GM23248 (cell line): ENCODE data around the gene BTBD17. TPM values are rescaled to one million over a fixed set of nuclear protein-coding genes. Genes with fewer than 3 reads are reported as not detected.

ENCODE experiments used
- DNase-seq: peaks from one replicate; pipeline ENCODE4 v3.0.0-alpha.2; 2015
- H2AFZ ChIP-seq: fragments of 200-600 bp; sonication (generic); 2 replicates; pipeline ENCODE4 v1.6.1; 2016; ENCODE audit warnings: antibody characterized with exemption
- H3F3A ChIP-seq: fragments of 200-600 bp; sonication (generic); 2 replicates; pipeline ENCODE4 v1.6.1; 2016; ENCODE audit warnings: mild to moderate bottlenecking, antibody characterized with exemption, mixed run types; ENCODE audit not compliant: insufficient read depth
- H3K27ac ChIP-seq: fragments of 200-600 bp; sonication (generic); 2 replicates; pipeline ENCODE4 v1.5.1; 2016; ENCODE audit warnings: mild to moderate bottlenecking
- H3K27me3 ChIP-seq: fragments of 200-600 bp; sonication (generic); replicated peaks from 2 replicates; pipeline ENCODE4 v1.6.1; 2016; ENCODE audit warnings: mild to moderate bottlenecking; ENCODE audit not compliant: insufficient read depth
- H3K36me3 ChIP-seq: fragments of 200-600 bp; sonication (generic); 2 replicates; pipeline ENCODE4 v1.6.1; 2016; ENCODE audit warnings: low read depth, mild to moderate bottlenecking
- H3K4me1 ChIP-seq: fragments of 200-600 bp; sonication (generic); 2 replicates; pipeline ENCODE4 v1.6.1; 2016; ENCODE audit warnings: mild to moderate bottlenecking; ENCODE audit not compliant: insufficient read depth
- H3K4me2 ChIP-seq: fragments of 200-600 bp; sonication (generic); one replicate; pipeline ENCODE4 v1.6.1; 2016; ENCODE audit warnings: mild to moderate bottlenecking; ENCODE audit not compliant: unreplicated experiment
- H3K4me3 ChIP-seq: fragments of 200-600 bp; sonication (generic); 2 replicates; pipeline ENCODE4 v1.5.1; 2016; ENCODE audit warnings: mild to moderate bottlenecking
- H3K79me2 ChIP-seq: fragments of 200-600 bp; sonication (generic); 2 replicates; pipeline ENCODE4 v1.6.1; 2016; ENCODE audit warnings: mild to moderate bottlenecking; ENCODE audit not compliant: insufficient read depth
- H3K9ac ChIP-seq: fragments of 200-600 bp; sonication (generic); 2 replicates; pipeline ENCODE4 v1.6.1; 2016; ENCODE audit warnings: mild to moderate bottlenecking
- H3K9me2 ChIP-seq: fragments of 200-600 bp; sonication (generic); 2 replicates; pipeline ENCODE4 v1.6.1; 2016; ENCODE audit warnings: mixed run types, mild to moderate bottlenecking, moderate library complexity; ENCODE audit not compliant: insufficient read depth
- H3K9me3 ChIP-seq: fragments of 200-600 bp; sonication (generic); one replicate; pipeline ENCODE4 v1.6.1; 2017; ENCODE audit warnings: low read depth
- H4K20me1 ChIP-seq: fragments of 200-600 bp; sonication (generic); 2 replicates; pipeline ENCODE4 v1.6.0; 2016; ENCODE audit not compliant: insufficient read depth
- EZH2 ChIP-seq: fragments of 200-600 bp; sonication (generic); IDR thresholded peaks from 2 replicates; pipeline ENCODE4 v1.6.1; 2018; ENCODE audit warnings: antibody characterized with exemption, mild to moderate bottlenecking; ENCODE audit not compliant: insufficient read depth, poor library complexity, severe bottlenecking
- EZH2phosphoT487 ChIP-seq: fragments of 200-600 bp; sonication (generic); IDR thresholded peaks from 2 replicates; pipeline ENCODE4 v1.6.1; 2018; ENCODE audit warnings: antibody characterized with exemption, moderate library complexity, mild to moderate bottlenecking, low read depth; ENCODE audit not compliant: insufficient read depth
- WGBS, 2 experiments: methylation state at CpG; one replicate each; pipeline ENCODE4 v1.1.6; 2015 to 2017; ENCODE audit warnings: low lambda C conversion rate in 2 of 2, low coverage in 1 of 2; ENCODE audit errors: missing lambda C conversion rate in 2 of 2; 5-methylcytosine and 5-hydroxymethylcytosine counted together
- in situ Hi-C: fragments of 300-500 bp; cut with MboI; formaldehyde crosslinking; loops from 2 replicates; pipeline ENCODE4 v1.15.0; 2020
- polyA plus RNA-seq: library from polyadenylated mRNA; unstranded; fragments of >200 nt; fragmentation: Nextera tagmentation; extraction: Ambion mirVana; gene quantifications from 2 replicates; pipeline ENCODE4 v1.2.1, GENCODE V29; 2016
- total RNA-seq: library from RNA; depleted of rRNA; stranded (reverse); fragments of >200 nt; shearing (Covaris generic); gene quantifications from 2 replicates; pipeline ENCODE4 v1.2.3, GENCODE V29; 2014

BTBD17 gene
- total and polyA plus RNA-seq, 2 experiments from 2014 or later, result 0.10 TPM; not detected in 1

GRCh38 chr17:74350486-74350885 lies 11.2 kb downstream of the BTBD17 start:
- Histone ChIP-seq H4K20me1 (no peaks in the 10 kb centered on the region), H3K36me3 (no peaks in the 10 kb centered on the region), H3K9me2 (no peaks in the 10 kb centered on the region), H3K4me2 (no peak overlapping the region), H3K4me1 (no peaks in the 10 kb centered on the region), H3K4me3 (no peak overlapping the region), H2AFZ (no peak overlapping the region), H3K79me2 (no peaks in the 10 kb centered on the region), H3K9me3 (no peaks in the 10 kb centered on the region), H3K27me3 (peaks cover 31% of the 10 kb centered on the region), H3F3A (no peaks in the 10 kb centered on the region), H3K27ac (no peak overlapping the region), H3K9ac (no peak overlapping the region)
- no peak for DNase-seq
- 64 to 70% methylated on average over 16 to 20 of the region's 20 CpGs for WGBS, 2 experiments
- in situ Hi-C loops, result no loop called here
- TF ChIP-seq EZH2 (no peak), EZH2phosphoT487 (no peak)

- DNase-seq, result no peak
- Histone ChIP-seq H2AFZ (no peak overlapping the region), H3K27ac (no peak overlapping the region), H3K36me3 (no peaks in the 10 kb centered on the region), H3K4me3 (no peak overlapping the region), H3K79me2 (no peaks in the 10 kb centered on the region), H3K4me2 (no peak overlapping the region), H3K9me2 (no peaks in the 10 kb centered on the region), H3K9me3 (no peaks in the 10 kb centered on the region), H3K27me3 (peaks cover 24% of the 10 kb centered on the region), H3F3A (no peaks in the 10 kb centered on the region), H4K20me1 (no peaks in the 10 kb centered on the region), H3K4me1 (no peaks in the 10 kb centered on the region), H3K9ac (no peak overlapping the region)
- 51 to 54% methylated on average over 19 of the region's 19 CpGs for WGBS, 2 experiments
- in situ Hi-C loops, result no loop called here
- TF ChIP-seq EZH2phosphoT487 (no peak), EZH2 (no peak)
These were observed 12.5 kb downstream of the BTBD17 start for GRCh38 chr17:74349120-74349519.

GRCh38 chr17:74347646-74348045 lies 14.0 kb downstream of the BTBD17 start:
- Histone ChIP-seq H3K27ac (no peak overlapping the region), H3K36me3 (no peaks in the 10 kb centered on the region), H3F3A (no peaks in the 10 kb centered on the region), H3K4me3 (no peak overlapping the region), H3K4me1 (no peaks in the 10 kb centered on the region), H2AFZ (no peak overlapping the region), H3K27me3 (peaks cover 12% of the 10 kb centered on the region; the same call in 1 of the 2 replicates), H3K79me2 (no peaks in the 10 kb centered on the region), H4K20me1 (no peaks in the 10 kb centered on the region), H3K9me3 (no peaks in the 10 kb centered on the region), H3K9me2 (no peaks in the 10 kb centered on the region), H3K9ac (no peak overlapping the region), H3K4me2 (no peak overlapping the region)
- DNase-seq, result no peak
- in situ Hi-C loops, result no loop called here
- TF ChIP-seq EZH2phosphoT487 (no peak), EZH2 (no peak)
- 61 to 67% methylated on average over 14 of the region's 14 CpGs for WGBS, 2 experiments

GRCh38 chr17:74345433-74346241 lies 16.0 kb downstream of the BTBD17 start:
- H2AFZ ChIP-seq, result no peak overlapping the region
- H3K4me3 ChIP-seq, result no peak overlapping the region
- 66 to 70% methylated on average over 12 to 13 of the region's 13 CpGs for WGBS, 2 experiments
- no peaks in the 10 kb centered on the region for H4K20me1 ChIP-seq
- H3K4me1 ChIP-seq, result no peaks in the 10 kb centered on the region
- H3K9ac ChIP-seq, result no peak overlapping the region
- H3K9me3 ChIP-seq, result no peaks in the 10 kb centered on the region
- peak; percentile 19 for DNase-seq
- H3K27ac ChIP-seq, result no peak overlapping the region
- no peaks in the 10 kb centered on the region; the same call in 1 of the 2 replicates for H3K27me3 ChIP-seq
- H3K4me2 ChIP-seq, result no peak overlapping the region
- no peaks in the 10 kb centered on the region for H3K36me3 ChIP-seq
- TF ChIP-seq EZH2phosphoT487 (no peak), EZH2 (no peak)
- H3K9me2 ChIP-seq, result no peaks in the 10 kb centered on the region
- in situ Hi-C loops, result no loop called here
- no peaks in the 10 kb centered on the region for H3F3A ChIP-seq
- H3K79me2 ChIP-seq, result no peaks in the 10 kb centered on the region
